Measurements from ENCODE around the gene TULP1. TPM values are rescaled to one million over a fixed set of nuclear protein-coding genes. Genes with fewer than 3 reads are reported as not detected.

The TULP1 gene
- total and polyA plus RNA-seq, 2 of the 4 experiments (the other 2 are of a cell fraction) = not detected

Small RNA genes lying within 50 kb of the gene (microRNA-seq; reads per million reads assigned to microRNA genes)
- gene MIR7111 (ENCODE audit: insufficient read depth in 1 of 2, insufficient read length in 1 of 2, unreplicated experiment in 1 of 2) = 1.0 to 2.9 reads per million in 2 experiments

Small RNA genes lying within 50 kb of the gene (small RNA-seq; reads per million reads assigned to genes)
- 0 to 0.07 (median 0) reads per million in 5 experiments for gene MIR7111

Other genes starting within 250 kb of the TULP1 start
- 1.9 and 2.5 TPM in 2 replicates for gene DEF6, start 215.1 kb downstream of the TULP1 start, total RNA-seq (2012; rRNA removed)
- 4.1 and 4.2 TPM in 2 replicates for gene DEF6, start 215.1 kb downstream of the TULP1 start, polyA plus RNA-seq (2012; rRNA removed)
- gene PPARD, start 170.3 kb downstream of the TULP1 start, total RNA-seq (2012; rRNA removed) = 10.0 and 10.4 TPM in 2 replicates
- 69.0 and 78.3 TPM in 2 replicates for gene PPARD, start 170.3 kb downstream of the TULP1 start, polyA plus RNA-seq (2012; rRNA removed)
- 7.5 and 9.1 TPM in 2 replicates for gene FANCE, start 60.6 kb downstream of the TULP1 start, total RNA-seq (2012; rRNA removed)
- gene FANCE, start 60.6 kb downstream of the TULP1 start, polyA plus RNA-seq (2012; rRNA removed) = 6.8 and 7.1 TPM in 2 replicates
- 1,746 and 2,310 TPM in 2 replicates for gene RPL10A, start 44.5 kb downstream of the TULP1 start, total RNA-seq (2012; rRNA removed)
- 3,153 and 3,261 TPM in 2 replicates for gene RPL10A, start 44.5 kb downstream of the TULP1 start, polyA plus RNA-seq (2012; rRNA removed)
- 5.0 and 5.2 TPM in 2 replicates for gene TEAD3, start 15.8 kb downstream of the TULP1 start, total RNA-seq (2012; rRNA removed)
- 25.0 and 28.0 TPM in 2 replicates for gene TEAD3, start 15.8 kb downstream of the TULP1 start, polyA plus RNA-seq (2012; rRNA removed)
- gene FKBP5, start 176.0 kb upstream of the TULP1 start, total RNA-seq (2012; rRNA removed) = 7.0 and 10.0 TPM in 2 replicates
- 5.6 and 6.8 TPM in 2 replicates for gene FKBP5, start 176.0 kb upstream of the TULP1 start, polyA plus RNA-seq (2012; rRNA removed)
- 0.18 and 0.28 TPM in 2 replicates for gene ARMC12, start 224.1 kb upstream of the TULP1 start, total RNA-seq (2012; rRNA removed)
- gene ARMC12, start 224.1 kb upstream of the TULP1 start, polyA plus RNA-seq (2012; rRNA removed) = 0.56 and 0.74 TPM in 2 replicates

Measured in IMR-90 (cell line).